Measurements from ENCODE around the gene ZFP82.

ZFP82 gene

GRCh38 chr19:36417752-36418286 is 625 bp downstream of the ZFP82 start:
- Histone ChIP-seq H3K9ac (peak overlapping the region; percentile 91), H3K9me3 (peaks cover 61% of the 10 kb centered on the region), H4K20me1 (no peaks in the 10 kb centered on the region), H3K36me3 (peaks cover 39% of the 10 kb centered on the region), H3K4me1 (peaks cover 18% of the 10 kb centered on the region), H3K27me3 (no peaks in the 10 kb centered on the region), H3K27ac (peak overlapping the region; percentile 94), H3K4me3 (peak overlapping the region; percentile 88), H3K4me2 (peak overlapping the region; percentile 92)
- TF ChIP-seq Cebpa-rat (IDR thresholded peaks at IDR 0.05): no peak

GRCh38 chr19:36409841-36410240 is 8.6 kb downstream of the ZFP82 start:
- Histone ChIP-seq H3K4me3 (no peak overlapping the region), H3K4me1 (no peaks in the 10 kb centered on the region), H3K4me2 (no peak overlapping the region), H4K20me1 (no peaks in the 10 kb centered on the region), H3K27me3 (no peaks in the 10 kb centered on the region), H3K9me3 (peaks cover 83% of the 10 kb centered on the region), H3K27ac (no peak overlapping the region), H3K36me3 (peaks cover 100% of the 10 kb centered on the region), H3K9ac (no peak overlapping the region)
- TF ChIP-seq Cebpa-rat (IDR thresholded peaks at IDR 0.05): no peak

- no peaks in the 10 kb centered on the region for H4K20me1 ChIP-seq
- H3K9me3 ChIP-seq: peaks cover 79% of the 10 kb centered on the region
- H3K27me3 ChIP-seq: no peaks in the 10 kb centered on the region
- peaks cover 98% of the 10 kb centered on the region for H3K36me3 ChIP-seq
- H3K4me3 ChIP-seq: no peak overlapping the region
- no peak for TF ChIP-seq Cebpa-rat (IDR thresholded peaks at IDR 0.05)
- H3K4me2 ChIP-seq: no peak overlapping the region
- no peak overlapping the region for H3K27ac ChIP-seq
- no peaks in the 10 kb centered on the region for H3K4me1 ChIP-seq
- H3K9ac ChIP-seq: no peak overlapping the region
Observed at GRCh38 chr19:36408101-36408500, 10.3 kb downstream of the ZFP82 start.

GRCh38 chr19:36404498-36404897 is 13.9 kb downstream of the ZFP82 start:
- H4K20me1 ChIP-seq: no peaks in the 10 kb centered on the region
- no peak overlapping the region for H3K9ac ChIP-seq
- peaks cover 26% of the 10 kb centered on the region for H3K4me1 ChIP-seq
- no peak for TF ChIP-seq Cebpa-rat (IDR thresholded peaks at IDR 0.05)
- no peak overlapping the region for H3K27ac ChIP-seq
- H3K36me3 ChIP-seq: peaks cover 88% of the 10 kb centered on the region
- H3K9me3 ChIP-seq: peaks cover 64% of the 10 kb centered on the region
- no peak overlapping the region for H3K4me2 ChIP-seq
- H3K27me3 ChIP-seq: no peaks in the 10 kb centered on the region
- no peak overlapping the region for H3K4me3 ChIP-seq

- 0 out of 2 replicates have a peak, but pooled peaks have one; percentile 44 for TF ChIP-seq Cebpa-rat (IDR thresholded peaks at IDR 0.05)
- Histone ChIP-seq H3K27ac (peak overlapping the region; percentile 85), H3K9me3 (peaks cover 71% of the 10 kb centered on the region), H3K36me3 (peaks cover 88% of the 10 kb centered on the region), H3K27me3 (no peaks in the 10 kb centered on the region), H3K4me3 (peak overlapping the region; percentile 50), H3K4me1 (peaks cover 26% of the 10 kb centered on the region), H4K20me1 (no peaks in the 10 kb centered on the region), H3K4me2 (peak overlapping the region; percentile 88), H3K9ac (0 out of 2 replicates have a peak overlapping the region, but pooled peaks have one; percentile 56)
Observed at GRCh38 chr19:36401475-36401874, 17.0 kb downstream of the ZFP82 start.

GRCh38 chr19:36398571-36398970 is 19.9 kb downstream of the ZFP82 start:
- no peak for TF ChIP-seq Cebpa-rat (IDR thresholded peaks at IDR 0.05)
- H3K9me3 ChIP-seq: peaks cover 84% of the 10 kb centered on the region
- H3K4me1 ChIP-seq: peaks cover 26% of the 10 kb centered on the region
- H3K4me3 ChIP-seq: 0 out of 2 replicates have a peak overlapping the region, but pooled peaks have one; percentile 25
- H3K4me2 ChIP-seq: no peak overlapping the region
- H3K9ac ChIP-seq: no peak overlapping the region
- no peaks in the 10 kb centered on the region for H3K27me3 ChIP-seq
- H3K36me3 ChIP-seq: peaks cover 90% of the 10 kb centered on the region
- no peaks in the 10 kb centered on the region for H4K20me1 ChIP-seq
- no peak overlapping the region for H3K27ac ChIP-seq

GRCh38 chr19:36392916-36393673 is 25.3 kb downstream of the ZFP82 start:
- peaks cover 94% of the 10 kb centered on the region for H3K9me3 ChIP-seq

GRCh38 chr19:36379510-36379819 is 39.0 kb downstream of the ZFP82 start:
- no peaks in the 10 kb centered on the region for H4K20me1 ChIP-seq
- H3K4me3 ChIP-seq: peak overlapping the region; percentile 80
- H3K4me2 ChIP-seq: peak overlapping the region; percentile 84
- peak overlapping the region; percentile 93 for H3K9ac ChIP-seq
- H3K9me3 ChIP-seq: peaks cover 15% of the 10 kb centered on the region
- peak overlapping the region; percentile 92 for H3K27ac ChIP-seq
- peaks cover 22% of the 10 kb centered on the region for H3K4me1 ChIP-seq
- H3K27me3 ChIP-seq: no peaks in the 10 kb centered on the region
- H3K36me3 ChIP-seq: peaks cover 12% of the 10 kb centered on the region
- no peak for TF ChIP-seq Cebpa-rat (IDR thresholded peaks at IDR 0.05)

More at GRCh38 chr19:36392916-36393673, 25.3 kb downstream of the ZFP82 start:
- TF ChIP-seq Cebpa-rat (IDR thresholded peaks at IDR 0.05): no peak
- H4K20me1 ChIP-seq: no peaks in the 10 kb centered on the region
- H3K36me3 ChIP-seq: peaks cover 95% of the 10 kb centered on the region
- no peaks in the 10 kb centered on the region for H3K4me1 ChIP-seq
- no peaks in the 10 kb centered on the region for H3K27me3 ChIP-seq
- no peak overlapping the region for H3K27ac ChIP-seq
- H3K4me2 ChIP-seq: no peak overlapping the region
- H3K4me3 ChIP-seq: peak overlapping the region; percentile 31
- no peak overlapping the region for H3K9ac ChIP-seq

GRCh38 chr19:36378625-36379509 is 39.6 kb downstream of the ZFP82 start, which contains the start of gene ZFP14:
ZFP14 (minus strand) TSS chr19:36379201; CDS start chr19:36367892, 11,309 bp downstream.
- Histone ChIP-seq H3K4me1 (peaks cover 22% of the 10 kb centered on the region), H3K4me3 (peak within 1 kb of the TSS; percentile 80), H3K9me3 (peaks cover 21% of the 10 kb centered on the region), H3K4me2 (peak within 1 kb of the TSS; percentile 84), H4K20me1 (no peaks in the 10 kb centered on the region), H3K27ac (peak within 1 kb of the TSS; percentile 92), H3K36me3 (peaks cover 18% of the 10 kb centered on the region), H3K27me3 (no peaks in the 10 kb centered on the region), H3K9ac (peak within 1 kb of the TSS; percentile 93)
- TF ChIP-seq Cebpa-rat (IDR thresholded peaks at IDR 0.05): no peak

All from BLaER1 (cell line).